Epithelial cell of alveolus of lung (primary cell): ENCODE measurements around the gene STAT3. TPM values are rescaled to one million over a fixed set of nuclear protein-coding genes. Genes with fewer than 3 reads are reported as not detected.

Experiments
- total RNA-seq: library from RNA; depleted of rRNA; stranded (reverse); fragments of >200 nt; gene quantifications from 2 replicates; pipeline ENCODE4 v1.2.1, GENCODE V29; 2015

STAT3 gene
- 55.2 and 107 TPM in 2 replicates for total RNA-seq

DNA sequence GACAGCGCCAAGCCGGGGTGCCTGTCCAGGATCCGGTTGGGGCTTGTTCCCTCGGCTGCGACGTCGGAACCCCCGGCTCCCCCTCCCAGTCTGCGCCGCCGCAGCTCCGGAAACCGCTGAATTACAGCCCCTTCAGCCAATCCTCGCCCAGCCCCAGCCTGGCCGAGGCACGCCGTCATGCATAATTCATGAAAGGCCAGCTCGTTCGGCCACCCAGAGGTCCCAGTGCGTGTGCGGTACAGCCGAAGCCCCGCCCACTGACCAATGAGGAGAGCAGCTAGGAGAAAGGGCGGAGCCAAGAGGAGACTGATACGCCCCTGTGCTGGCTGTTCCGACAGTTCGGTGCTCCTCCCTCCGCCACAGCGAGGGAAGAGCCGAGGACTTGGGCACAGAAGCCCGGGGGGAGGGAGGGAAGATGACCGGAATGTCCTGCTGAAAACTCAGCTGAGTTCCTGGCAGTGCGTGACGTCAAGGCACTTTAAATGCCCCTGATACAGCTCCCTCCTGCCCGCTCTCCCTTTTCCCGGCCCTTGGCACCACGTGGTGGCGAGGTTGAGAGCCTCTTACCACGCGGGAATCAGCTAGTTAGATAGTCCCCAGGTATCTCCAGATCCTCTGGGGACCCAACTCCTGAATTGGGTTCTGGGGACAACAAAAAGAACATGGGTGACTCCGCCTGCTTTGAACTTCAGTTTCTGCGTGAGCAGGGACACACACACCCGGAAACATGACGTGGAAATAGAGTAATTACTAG is at the start of gene STAT3:
TSS of gene STAT3 (minus strand) at position 62 of the 754 bp plus-strand sequence. CDS start 39,926 bp downstream, outside the sequence.

DNA sequence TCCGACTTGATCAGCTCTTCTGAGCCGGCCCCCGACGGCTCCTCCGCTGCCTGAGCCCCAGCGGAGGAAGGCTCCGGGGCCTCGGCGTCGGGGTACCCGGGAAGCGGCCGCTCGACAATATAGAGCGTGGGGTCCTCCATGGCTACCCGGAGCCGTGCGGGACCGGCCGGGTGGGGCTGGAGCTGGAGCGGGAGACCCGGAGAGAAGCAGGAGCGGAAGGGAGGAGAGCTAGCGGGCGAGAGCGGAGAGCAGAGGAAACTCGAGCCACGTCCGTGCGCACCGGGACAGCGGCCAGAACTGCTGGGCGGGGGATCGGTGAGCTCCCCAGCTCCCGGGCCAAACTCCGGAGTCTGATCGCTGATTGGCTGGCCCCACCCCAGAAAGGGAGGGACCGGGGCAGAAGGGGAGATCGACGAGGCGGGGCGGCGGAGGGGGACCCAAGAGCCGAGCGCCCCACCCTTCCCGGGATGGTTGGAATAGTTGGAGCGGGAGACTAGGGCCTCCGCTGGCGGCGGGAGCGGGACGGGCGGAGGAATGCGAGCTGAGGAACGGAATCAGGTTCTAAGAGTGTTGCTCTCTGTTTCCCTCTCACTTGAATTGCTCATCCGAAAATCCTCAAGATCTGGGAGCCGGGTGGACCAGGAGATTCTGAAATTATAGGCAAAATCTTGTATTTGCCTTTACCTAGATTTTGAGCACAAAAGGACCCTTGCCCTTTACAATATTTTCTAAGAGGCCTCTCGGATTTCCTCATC is 34.9 kb upstream of the STAT3 start, which contains the start of gene CAVIN1:
TSS of gene CAVIN1 (minus strand) at position 299 of the 755 bp plus-strand sequence. CDS start at position 140, 159 bp downstream.

DNA sequence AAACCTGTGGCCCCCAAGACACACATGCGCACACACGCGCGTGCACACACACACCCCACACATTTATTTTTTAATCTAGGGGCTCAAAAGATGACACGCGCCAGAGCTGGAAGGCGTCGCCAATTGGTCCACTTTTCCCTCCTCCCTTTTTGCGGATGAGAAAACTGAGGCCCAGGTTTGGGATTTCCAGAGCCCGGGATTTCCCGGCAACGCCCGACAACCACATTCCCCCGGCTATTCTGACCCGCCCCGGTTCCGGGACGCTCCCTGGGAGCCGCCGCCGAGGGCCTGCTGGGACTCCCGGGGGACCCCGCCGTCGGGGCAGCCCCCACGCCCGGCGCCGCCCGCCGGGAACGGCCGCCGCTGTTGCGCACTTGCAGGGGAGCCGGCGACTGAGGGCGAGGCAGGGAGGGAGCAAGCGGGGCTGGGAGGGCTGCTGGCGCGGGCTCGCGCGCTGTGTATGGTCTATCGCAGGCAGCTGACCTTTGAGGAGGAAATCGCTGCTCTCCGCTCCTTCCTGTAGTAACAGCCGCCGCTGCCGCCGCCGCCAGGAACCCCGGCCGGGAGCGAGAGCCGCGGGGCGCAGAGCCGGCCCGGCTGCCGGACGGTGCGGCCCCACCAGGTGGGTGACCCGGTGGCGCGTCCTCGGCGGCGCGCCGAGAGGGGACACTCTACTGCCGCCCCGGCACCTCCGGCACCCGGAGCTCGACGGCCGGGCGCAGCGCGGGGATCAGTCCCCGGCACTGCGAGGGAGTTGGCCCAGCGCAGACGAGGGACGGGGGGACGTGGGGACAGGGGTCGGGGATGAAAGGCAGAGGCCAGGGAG is 100.1 kb downstream of the STAT3 start, which contains the start of gene STAT5A:
TSS of gene STAT5A (plus strand) at position 522 of the 826 bp plus-strand sequence. CDS start 914 bp downstream, outside the sequence.

DNA sequence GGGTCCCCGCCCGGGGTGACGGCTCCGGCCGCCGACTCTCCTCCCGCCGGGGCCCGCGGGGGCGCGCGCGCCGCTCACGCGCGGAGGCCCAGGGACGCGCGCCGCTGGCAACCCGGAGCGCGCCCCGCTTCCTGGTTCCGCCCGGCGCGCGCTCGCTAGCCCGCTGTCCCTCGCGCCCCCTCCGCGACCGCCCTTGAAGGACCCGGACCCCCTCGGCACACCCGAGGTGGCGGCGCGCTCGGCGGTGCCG is 112.0 kb downstream of the STAT3 start, which contains the start of gene STAT5B:
TSS of gene STAT5B (minus strand) at position 33 of the 250 bp plus-strand sequence. CDS start 44,264 bp downstream, outside the sequence.

Other genes starting within 250 kb of the STAT3 start
- gene RAB5C, start 233.5 kb downstream of the STAT3 start, total RNA-seq: 113 and 126 TPM in 2 replicates
- gene KCNH4, start 207.3 kb downstream of the STAT3 start, total RNA-seq: not detected in 2 replicates
- gene HCRT, start 203.0 kb downstream of the STAT3 start, total RNA-seq: not detected in 2 replicates
- 20.0 and 32.6 TPM in 2 replicates for gene GHDC, start 193.9 kb downstream of the STAT3 start, total RNA-seq
- 19.9 and 26.3 TPM in 2 replicates for gene STAT5B, start 112.1 kb downstream of the STAT3 start, total RNA-seq
- gene STAT5A, start 99.9 kb downstream of the STAT3 start, total RNA-seq: 12.8 and 18.5 TPM in 2 replicates
- 235 and 444 TPM in 2 replicates for gene CAVIN1, start 34.8 kb upstream of the STAT3 start, total RNA-seq
- gene ATP6V0A1, start 70.4 kb upstream of the STAT3 start, total RNA-seq: 29.3 and 37.4 TPM in 2 replicates
- 55.0 and 60.8 TPM in 2 replicates for gene NAGLU, start 147.8 kb upstream of the STAT3 start, total RNA-seq
- 0.48 and 11.4 TPM in 2 replicates for gene HSD17B1, start 164.5 kb upstream of the STAT3 start, total RNA-seq
- gene COASY, start 173.7 kb upstream of the STAT3 start, total RNA-seq: 31.4 and 41.8 TPM in 2 replicates
- 27.5 and 31.4 TPM in 2 replicates for gene MLX, start 178.7 kb upstream of the STAT3 start, total RNA-seq
- gene PSMC3IP, start 189.3 kb upstream of the STAT3 start, total RNA-seq: 5.5 and 7.6 TPM in 2 replicates
- gene RETREG3, start 220.9 kb upstream of the STAT3 start, total RNA-seq: 46.6 and 52.0 TPM in 2 replicates
- 35.1 and 68.0 TPM in 2 replicates for gene TUBG1, start 221.2 kb upstream of the STAT3 start, total RNA-seq